Ovary (tissue), 3 donors: ENCODE results near the gene NEAT1.

Experiments
- CTCF ChIP-seq, 3 donors: fragments of 450-650 bp in 2 of 3; fragments of 200-600 bp in 1 of 3; IDR thresholded peaks; one replicate each; pipeline versions ENCODE4 v1.5.1 to v1.8.0; 2016 to 2022; ENCODE audit warnings: antibody characterized with exemption in 3 of 3, mild to moderate bottlenecking in 1 of 3
- EP300 ChIP-seq: sonication (generic); formaldehyde crosslinking; IDR thresholded peaks from one replicate; pipeline ENCODE4 v1.6.1; 2017; ENCODE audit warnings: antibody characterized with exemption
- POLR2A ChIP-seq: fragments of 450-650 bp; IDR thresholded peaks from one replicate; pipeline ENCODE4 v1.6.1; 2017; ENCODE audit warnings: antibody characterized with exemption, mild to moderate bottlenecking, moderate library complexity
- donor health status: DM: no; HTN: no; CAD: no.

GRCh38 chr11:65493367-65494176, 71.0 kb downstream of the NEAT1 start:
- TF ChIP-seq CTCF (IDR thresholded peaks at IDR 0.05) (no peak), POLR2A (no peak), EP300 (no peak)
